HG03196 (cell line): ENCODE measurements around the gene KLF13.

Experiments
- ATAC-seq: cut with Tn5 transposase; IDR thresholded peaks from one replicate; pipeline ENCODE4 v1.9.1; 2021; ENCODE audit not compliant: unreplicated experiment

The KLF13 gene

GRCh38 chr15:31314380-31314779 is 12.3 kb upstream of the KLF13 start:
- no peak for ATAC-seq

DNA sequence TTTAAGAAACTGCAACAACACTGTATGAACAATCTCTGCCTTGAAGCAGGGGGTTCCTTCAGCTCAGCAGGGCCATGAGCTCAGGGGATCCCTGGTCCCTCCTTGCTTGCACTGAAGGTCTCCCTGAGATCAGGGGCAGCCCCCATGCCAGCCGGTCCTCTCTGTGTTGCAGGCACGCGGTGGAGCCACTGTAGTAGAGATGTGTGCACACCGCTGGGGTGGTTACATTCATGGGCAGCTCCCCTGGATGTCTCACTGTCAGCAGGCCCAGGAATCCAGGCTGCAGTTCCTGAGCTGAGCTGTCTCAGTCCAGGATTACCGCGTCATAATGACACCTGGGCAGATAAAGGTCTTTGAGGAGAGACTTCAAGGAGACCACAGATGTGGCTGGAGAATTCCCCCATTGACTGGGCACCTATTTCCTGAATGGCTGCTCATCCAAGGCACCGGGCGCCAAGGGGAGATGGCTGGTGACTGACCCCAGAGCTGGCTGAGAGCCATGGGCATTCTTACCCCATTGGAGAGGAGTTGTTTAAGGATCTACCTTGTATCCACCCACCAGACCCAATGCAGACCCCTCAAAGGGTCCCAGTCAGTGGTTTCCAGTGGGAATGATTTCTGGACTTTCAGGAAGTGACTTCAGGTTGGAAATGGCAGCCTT is 10.4 kb upstream of the KLF13 start:
- no peak for ATAC-seq

DNA sequence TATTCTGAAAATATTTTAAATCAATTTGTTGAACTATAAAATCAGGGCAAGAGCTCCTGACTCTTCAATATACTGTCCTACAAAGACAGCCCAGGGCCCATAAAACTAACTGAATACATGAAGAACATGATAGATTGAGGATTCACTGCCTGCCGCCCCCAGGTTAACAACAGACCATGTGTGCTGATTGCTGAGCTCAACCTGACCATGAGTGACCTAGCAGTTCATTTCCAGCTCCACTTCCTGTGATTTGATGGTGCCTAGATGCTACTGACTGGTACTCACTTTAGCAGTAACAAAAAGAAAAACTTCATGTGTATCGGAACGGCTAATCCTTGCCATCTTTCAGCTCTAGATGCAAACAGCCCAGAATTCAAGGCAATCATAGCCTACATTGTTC is 9.6 kb upstream of the KLF13 start:
- no peak for ATAC-seq

GRCh38 chr15:31317421-31318327 is 9.0 kb upstream of the KLF13 start:
- no peak for ATAC-seq

- no peak for ATAC-seq
Observed at GRCh38 chr15:31318429-31318828, 8.2 kb upstream of the KLF13 start.

- ATAC-seq = no peak
Observed at GRCh38 chr15:31320022-31320421, 6.6 kb upstream of the KLF13 start.

DNA sequence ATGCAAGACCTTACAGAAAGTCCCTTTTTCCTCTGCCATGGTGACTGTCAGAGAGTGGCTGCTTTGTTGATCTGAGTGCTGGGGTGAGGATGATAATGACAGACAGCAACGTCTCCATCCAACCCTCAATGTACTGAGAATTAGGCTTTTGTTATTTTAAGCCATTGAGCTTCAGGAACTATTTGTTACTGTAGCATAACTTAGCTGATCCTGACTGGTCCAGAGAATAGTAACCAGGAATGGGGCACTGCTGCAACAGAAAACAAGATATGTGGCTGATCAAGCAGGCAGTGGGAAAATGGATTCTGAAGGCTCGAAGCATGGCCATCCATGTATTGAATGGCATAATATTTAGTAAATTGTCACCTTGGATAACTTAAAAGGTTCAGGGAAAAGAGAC is 5.2 kb upstream of the KLF13 start:
- no peak for ATAC-seq

DNA sequence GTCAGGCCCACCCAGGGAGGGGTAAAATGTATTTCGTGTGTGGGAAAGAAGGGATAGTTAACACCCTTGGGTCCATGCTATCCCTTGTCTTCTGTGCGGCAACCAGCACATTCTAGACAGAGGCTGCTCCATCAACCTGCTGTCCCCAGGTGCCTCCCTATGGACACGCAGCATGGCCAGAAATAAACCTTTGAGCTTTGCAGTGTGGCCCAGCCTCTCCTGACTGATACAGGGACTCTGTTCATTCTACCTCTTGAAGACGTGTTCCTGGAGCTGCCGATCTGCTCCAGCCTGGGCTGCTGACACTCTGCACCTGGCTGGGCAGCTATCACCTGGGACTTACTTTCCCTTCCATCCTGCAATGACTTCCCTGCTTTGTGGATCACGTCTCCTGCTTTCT is 4.1 kb upstream of the KLF13 start:
- ATAC-seq = no peak

- ATAC-seq = no peak
Observed at GRCh38 chr15:31323627-31324026, 3.0 kb upstream of the KLF13 start.

GRCh38 chr15:31324186-31324585 is 2.4 kb upstream of the KLF13 start:
- no peak for ATAC-seq

DNA sequence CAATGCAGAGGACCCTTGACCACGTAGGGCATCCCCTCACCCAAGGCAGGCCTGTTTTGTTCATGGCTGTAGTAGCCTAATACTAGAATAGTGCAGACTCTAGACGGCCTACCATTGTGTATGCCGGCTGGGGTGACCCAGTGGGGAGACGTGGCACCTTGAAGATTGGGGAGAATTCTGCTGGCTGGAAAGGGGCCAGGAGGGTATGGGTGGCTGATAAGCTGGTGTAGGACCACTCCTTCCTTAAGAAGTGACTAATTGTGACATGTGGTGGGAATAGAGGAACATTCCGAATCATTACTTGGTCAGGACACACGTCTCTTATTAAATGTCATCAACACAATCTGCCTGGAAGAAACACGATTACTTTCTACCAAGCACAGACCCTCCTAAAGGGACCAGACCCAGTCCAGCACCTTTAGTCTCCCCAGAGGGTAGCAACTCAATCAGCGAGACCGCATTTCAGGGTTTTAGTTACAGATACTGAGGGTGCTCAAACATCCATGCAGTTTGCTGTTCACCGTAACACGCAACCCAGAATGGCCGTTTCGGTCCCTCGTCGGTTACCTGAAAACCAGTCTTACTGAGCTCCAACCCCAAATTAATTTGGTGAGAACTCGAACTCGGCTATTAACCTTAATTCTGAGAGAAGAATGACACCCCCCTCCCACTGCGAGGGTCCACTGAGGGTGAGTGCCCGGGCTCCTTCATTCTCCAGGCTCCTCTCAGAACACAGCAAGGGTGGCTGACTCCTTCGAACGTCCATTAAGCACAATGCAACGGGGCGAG is 1.6 kb upstream of the KLF13 start:
- ATAC-seq = no peak

- peak; percentile 7 for ATAC-seq
Observed at GRCh38 chr15:31325595-31326155, 960 bp upstream of the KLF13 start.

GRCh38 chr15:31326875-31327668 is 437 bp downstream of the KLF13 start:
- peak; percentile 16 for ATAC-seq

GRCh38 chr15:31327669-31328427 is 1.2 kb downstream of the KLF13 start:
- peak; percentile 11 for ATAC-seq

- ATAC-seq = no peak
Observed at GRCh38 chr15:31328428-31328968, 1.9 kb downstream of the KLF13 start.

DNA sequence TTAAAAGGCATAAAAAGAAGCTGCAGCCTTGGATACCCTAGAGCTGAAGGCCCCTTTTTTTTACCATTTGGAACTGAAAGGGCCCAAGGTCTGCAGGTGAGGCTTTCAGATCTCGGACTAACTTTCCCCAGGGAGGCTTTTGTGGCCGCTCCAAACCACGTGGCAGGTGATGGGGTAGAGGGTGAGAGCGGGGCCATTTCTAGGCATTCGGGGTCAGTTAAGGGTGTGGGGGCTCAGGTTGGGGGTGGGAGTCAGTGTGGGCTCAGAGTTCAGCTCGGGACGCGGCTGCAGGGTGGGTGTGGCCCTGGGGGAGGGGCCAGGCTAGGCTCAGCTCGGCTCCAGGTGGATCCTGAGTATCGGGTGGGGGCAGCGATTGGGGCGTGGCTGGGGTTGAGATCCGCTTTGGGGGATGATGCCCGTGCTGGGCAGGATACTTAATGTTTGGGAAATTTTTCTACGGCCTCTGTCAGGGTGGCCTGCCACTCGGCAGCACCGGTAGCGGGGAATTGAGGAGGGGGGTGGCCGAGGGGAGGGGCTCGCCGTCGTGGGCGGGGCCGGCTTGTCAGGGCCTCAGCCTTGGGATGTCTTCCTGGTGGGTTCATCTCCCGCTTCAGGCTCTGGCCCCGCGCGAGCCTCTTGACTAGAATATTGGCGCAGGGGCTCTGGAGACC is 2.5 kb downstream of the KLF13 start:
- no peak for ATAC-seq

DNA sequence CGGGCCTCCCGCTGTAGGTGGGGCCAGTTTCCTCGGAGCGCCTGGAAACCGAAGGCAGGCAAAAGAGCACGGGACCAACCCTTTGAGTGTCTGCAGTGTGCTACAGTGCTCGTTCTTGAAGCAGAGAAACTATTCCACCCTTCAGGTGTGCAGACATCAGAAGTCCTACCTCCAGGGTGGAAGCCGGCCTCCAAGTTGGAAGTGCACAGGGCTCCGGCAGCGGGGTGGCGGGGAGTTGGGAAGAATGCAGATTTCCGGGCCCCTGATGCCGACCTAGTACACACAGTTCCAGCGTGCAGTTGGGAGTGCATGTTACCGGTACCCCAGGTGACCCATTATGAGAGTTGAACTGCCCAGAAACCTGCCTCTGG is 3.0 kb downstream of the KLF13 start:
- ATAC-seq = no peak

- no peak for ATAC-seq
Observed at GRCh38 chr15:31330111-31330785, 3.6 kb downstream of the KLF13 start.
